ENCODE measurements around the gene ANGPT4.
"Not testable (repeated sequence)": the region's sequence is repeated elsewhere in the genome, so short reads cannot be mapped to it uniquely, and the experiment has no call there.

Gene ANGPT4

DNA sequence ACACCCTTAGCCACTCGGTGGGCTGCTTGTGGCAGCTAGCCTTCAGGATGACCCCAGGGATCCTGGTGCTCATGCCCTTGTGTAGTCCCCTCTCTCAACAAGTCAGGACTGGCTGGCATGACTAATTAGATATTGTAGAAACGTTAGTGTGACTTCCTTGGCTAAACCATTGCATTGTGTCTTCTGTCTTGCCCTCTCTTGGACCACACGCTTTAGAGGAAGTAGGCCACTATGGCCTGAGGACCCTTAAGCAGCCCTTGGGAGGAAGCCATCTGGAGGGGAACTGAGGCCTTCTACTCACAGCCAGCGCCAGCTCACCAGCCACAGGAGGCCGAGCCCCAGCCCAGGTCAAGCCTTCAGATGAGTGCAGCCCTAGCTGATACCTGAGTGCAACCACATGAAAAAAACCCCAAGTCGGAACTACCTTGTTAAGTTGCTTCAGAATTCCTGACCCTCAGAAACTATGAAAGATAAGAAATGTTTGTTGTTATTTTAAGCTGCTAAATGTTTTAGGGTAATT lies 10.1 kb downstream of the ANGPT4 start:
- ChIA-PET CTCF (no interaction called here), POLR2A (ENCODE audit: low non-redundant PET) (no interaction called here)
- no peak for DNase-seq (ENCODE audit: low spot score)
- no peak overlapping the region for H3K27ac ChIP-seq
- TF ChIP-seq, protein P1, sequence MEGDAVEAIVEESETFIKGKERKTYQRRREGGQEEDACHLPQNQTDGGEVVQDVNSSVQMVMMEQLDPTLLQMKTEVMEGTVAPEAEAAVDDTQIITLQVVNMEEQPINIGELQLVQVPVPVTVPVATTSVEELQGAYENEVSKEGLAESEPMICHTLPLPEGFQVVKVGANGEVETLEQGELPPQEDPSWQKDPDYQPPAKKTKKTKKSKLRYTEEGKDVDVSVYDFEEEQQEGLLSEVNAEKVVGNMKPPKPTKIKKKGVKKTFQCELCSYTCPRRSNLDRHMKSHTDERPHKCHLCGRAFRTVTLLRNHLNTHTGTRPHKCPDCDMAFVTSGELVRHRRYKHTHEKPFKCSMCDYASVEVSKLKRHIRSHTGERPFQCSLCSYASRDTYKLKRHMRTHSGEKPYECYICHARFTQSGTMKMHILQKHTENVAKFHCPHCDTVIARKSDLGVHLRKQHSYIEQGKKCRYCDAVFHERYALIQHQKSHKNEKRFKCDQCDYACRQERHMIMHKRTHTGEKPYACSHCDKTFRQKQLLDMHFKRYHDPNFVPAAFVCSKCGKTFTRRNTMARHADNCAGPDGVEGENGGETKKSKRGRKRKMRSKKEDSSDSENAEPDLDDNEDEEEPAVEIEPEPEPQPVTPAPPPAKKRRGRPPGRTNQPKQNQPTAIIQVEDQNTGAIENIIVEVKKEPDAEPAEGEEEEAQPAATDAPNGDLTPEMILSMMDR (conservative IDR thresholded peaks at IDR 0.05; ENCODE audit: low read depth) = no peak

DNA sequence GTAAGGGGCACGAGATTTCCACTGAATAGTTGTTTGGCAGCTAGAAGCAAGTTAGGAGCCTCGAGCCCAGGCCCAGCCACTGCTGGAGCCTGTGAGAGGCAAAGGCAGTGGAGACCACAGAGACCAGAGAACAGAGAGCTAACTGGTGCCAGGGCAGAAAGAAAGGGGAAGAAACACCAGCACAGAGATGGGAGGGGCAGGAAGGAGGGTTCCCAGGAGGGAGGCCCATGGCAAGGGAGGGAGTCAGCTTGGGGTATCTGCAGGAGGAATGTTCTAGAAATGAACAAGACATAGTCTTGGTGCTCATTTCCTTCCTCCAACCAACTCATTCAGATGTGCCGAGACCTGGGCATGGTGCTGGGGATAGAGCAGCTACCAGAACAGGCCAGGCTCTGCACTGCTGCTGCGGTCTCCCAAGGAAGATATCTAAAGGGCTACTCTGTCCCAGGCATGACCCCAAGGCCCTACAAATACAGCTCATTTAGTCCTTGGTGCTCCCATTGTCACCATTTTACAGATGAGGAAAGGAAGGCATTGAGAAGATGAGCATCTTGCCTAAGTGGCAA lies 10.7 kb downstream of the ANGPT4 start:
- DNase-seq (ENCODE audit: low spot score) = no peak
- no peak overlapping the region for H3K27ac ChIP-seq
- ChIA-PET CTCF (no interaction called here), POLR2A (ENCODE audit: low non-redundant PET) (no interaction called here)
- TF ChIP-seq, protein P1 (conservative IDR thresholded peaks at IDR 0.05; ENCODE audit: low read depth) = no peak

DNA sequence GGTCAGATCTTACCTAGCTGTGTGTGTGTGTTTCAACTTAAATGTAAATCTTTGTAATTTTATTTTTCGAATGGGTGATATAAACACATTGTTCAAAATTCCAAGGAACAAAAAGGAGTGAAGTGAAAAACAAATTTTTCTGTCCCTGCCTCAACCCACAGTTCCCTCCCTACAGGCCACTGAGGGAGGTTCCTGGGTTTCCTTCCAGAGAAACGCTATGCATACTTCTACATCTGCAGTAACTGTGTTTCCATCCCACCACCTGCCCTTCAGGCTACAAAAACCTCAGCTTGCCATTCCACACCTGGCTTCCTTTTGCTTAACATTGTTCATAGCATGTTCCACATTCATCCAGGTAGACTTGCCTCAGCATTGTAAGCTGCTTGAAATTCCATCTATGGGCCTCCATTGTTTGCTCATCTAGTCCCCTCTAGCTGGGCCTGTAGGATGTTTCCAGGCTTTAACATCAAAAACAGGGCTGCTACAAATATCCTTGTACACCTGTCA lies 12.0 kb downstream of the ANGPT4 start:
- no peak for DNase-seq (ENCODE audit: low spot score)
- CTCF ChIA-PET = no interaction called here
- no peak overlapping the region for H3K27ac ChIP-seq
- POLR2A ChIA-PET (ENCODE audit: low non-redundant PET) = no interaction called here
- TF ChIP-seq, protein P1 (conservative IDR thresholded peaks at IDR 0.05; ENCODE audit: low read depth) = no peak

DNA sequence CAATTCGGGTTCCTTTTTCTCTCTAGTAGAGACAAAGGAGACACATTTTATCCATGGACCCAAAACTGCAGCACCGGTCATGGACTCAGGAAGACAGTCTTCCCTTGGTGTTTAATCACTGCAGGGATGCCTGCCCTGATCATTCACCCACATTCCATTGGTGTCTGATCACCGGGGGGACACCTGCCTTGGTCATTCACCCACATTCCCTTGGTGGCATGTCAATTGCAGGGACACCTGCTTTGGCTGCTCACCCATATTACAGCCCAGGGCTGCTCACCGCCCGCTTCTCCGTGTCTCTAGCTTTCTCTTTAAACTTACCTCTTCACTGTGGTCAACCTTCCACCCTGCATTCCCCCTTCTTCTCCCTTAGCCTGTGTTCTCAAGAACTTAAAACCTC lies 18.7 kb downstream of the ANGPT4 start:
- POLR2A ChIA-PET (ENCODE audit: low non-redundant PET); DNase-seq (ENCODE audit: low spot score); H3K27ac ChIP-seq; CTCF ChIA-PET: not testable (repeated sequence)

DNA sequence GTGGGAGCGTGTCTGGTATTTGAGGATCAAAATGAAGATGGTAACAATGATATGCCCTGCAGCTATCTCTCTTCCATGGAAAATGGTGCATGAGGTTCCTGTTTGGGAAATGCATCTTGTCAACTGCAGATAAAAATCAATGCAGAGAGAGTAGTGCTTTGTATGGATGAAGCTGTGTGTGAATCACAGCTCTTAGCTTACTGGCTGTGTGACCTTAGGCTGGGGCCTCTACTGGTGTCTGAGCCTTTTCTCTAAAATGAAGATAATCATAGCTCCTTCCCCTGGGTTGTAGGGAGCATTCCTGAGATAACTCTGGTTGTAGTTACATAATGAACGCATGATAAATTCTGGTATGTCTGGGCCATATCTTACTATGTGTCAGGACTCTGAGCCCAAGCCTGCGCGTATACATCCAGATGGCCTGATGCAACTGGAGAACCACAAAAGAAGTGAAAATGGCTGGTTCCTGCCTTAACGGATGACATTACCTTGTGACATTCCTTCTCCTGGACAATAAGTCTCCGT lies 19.6 kb downstream of the ANGPT4 start:
- no peak for DNase-seq (ENCODE audit: low spot score)
- TF ChIP-seq, protein P1 (conservative IDR thresholded peaks at IDR 0.05; ENCODE audit: low read depth) = no peak
- ChIA-PET CTCF (no interaction called here), POLR2A (ENCODE audit: low non-redundant PET) (no interaction called here)
- H3K27ac ChIP-seq = no peak overlapping the region

DNA sequence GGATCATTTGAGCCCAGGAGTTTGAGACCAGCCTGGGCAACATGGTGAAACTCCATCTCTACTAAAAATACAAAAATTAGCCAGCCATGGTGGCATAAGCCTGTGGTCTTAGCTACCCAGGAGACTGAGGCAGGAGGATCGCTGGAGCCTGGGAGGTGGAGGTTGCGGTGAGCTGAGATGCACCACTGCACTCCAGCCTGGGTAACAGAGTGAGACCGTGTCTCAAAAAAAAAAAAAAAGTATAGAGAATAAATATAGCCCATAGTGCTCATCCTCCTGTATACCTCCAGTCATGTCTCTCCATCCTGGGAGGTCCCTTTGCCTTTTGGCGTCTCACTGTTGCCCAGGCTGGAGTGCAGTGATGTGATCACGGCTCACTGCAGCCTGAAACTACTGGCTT lies 23.8 kb downstream of the ANGPT4 start:
- POLR2A ChIA-PET (ENCODE audit: low non-redundant PET); H3K27ac ChIP-seq; DNase-seq (ENCODE audit: low spot score): not testable (repeated sequence)
- CTCF ChIA-PET = interaction anchor here (0.5 to 0.6 kb wide), 2 partner anchors 76 to 109 kb away, joined by 3 to 4 read pairs; no protein-coding TSS in a partner anchor

DNA sequence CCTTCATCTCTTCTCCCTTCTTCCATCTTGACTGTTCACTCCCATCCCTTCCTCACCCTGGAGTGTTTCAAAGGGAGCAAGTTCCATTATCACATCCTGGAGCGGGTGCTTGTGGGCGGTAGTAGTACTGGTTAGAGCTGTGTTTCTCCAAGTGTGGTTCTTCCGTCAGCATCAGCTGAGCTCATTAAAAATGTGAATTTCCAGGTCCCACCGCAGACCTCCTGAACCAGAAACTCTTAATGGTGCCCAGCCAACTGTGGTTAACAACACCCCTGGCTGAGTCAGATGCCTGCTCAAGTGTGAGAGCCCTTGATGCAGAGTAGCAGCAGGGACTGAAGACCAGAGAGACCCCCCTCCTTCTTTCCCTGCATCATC lies 24.4 kb downstream of the ANGPT4 start:
- ChIA-PET POLR2A (ENCODE audit: low non-redundant PET) (no interaction called here), CTCF (interaction anchor here (0.6 kb wide), 1 partner anchor 110 kb away, joined by 3 read pairs; no protein-coding TSS in a partner anchor)
- TF ChIP-seq, protein P1 (conservative IDR thresholded peaks at IDR 0.05; ENCODE audit: low read depth) = no peak
- H3K27ac ChIP-seq = peak overlapping the region; percentile 41
- DNase-seq (ENCODE audit: low spot score) = no peak

All from RWPE1 (cell line).